NT2/D1 (cell line): ENCODE measurements around the gene TRAK1.

ENCODE experiments used
- SUZ12 ChIP-seq: IDR thresholded peaks from 2 replicates; pipeline ENCODE4 v1.6.1; 2011; ENCODE audit not compliant: insufficient read length, insufficient read depth; ENCODE audit errors: extremely low read depth
- ZNF274 ChIP-seq: IDR thresholded peaks from 2 replicates; pipeline ENCODE4 v1.6.1; 2011; ENCODE audit warnings: mild to moderate bottlenecking, low read depth, low read length

- TF ChIP-seq ZNF274 (no peak), SUZ12 (no peak)
Observed at GRCh38 chr3:42188376-42188775, 97.2 kb downstream of the TRAK1 start.
